ENCODE data around the gene CDKN1C. TPM values are rescaled to one million over a fixed set of nuclear protein-coding genes. Genes with fewer than 3 reads are reported as not detected.

CDKN1C gene
- polyA plus RNA-seq, 1 donor from 2014 or later, result 36.7 TPM

GRCh38 chr11:2910401-2910955, 24.9 kb upstream of the CDKN1C start:
- no peak overlapping the region for H3K4me3 ChIP-seq (ENCODE audit: low read length)
- no peaks in the 10 kb centered on the region for H3K36me3 ChIP-seq (ENCODE audit: insufficient read depth, low read length)
- H3K79me2 ChIP-seq (replicated peaks; ENCODE audit: insufficient read depth, low read length), result no peaks in the 10 kb centered on the region
- H3K9me2 ChIP-seq (ENCODE audit: insufficient read depth, low read length), result no peaks in the 10 kb centered on the region
- H2AFZ ChIP-seq (ENCODE audit: low read depth, low read length), result no peak overlapping the region
- no peak overlapping the region for H3K27ac ChIP-seq (ENCODE audit: low read length)
- H3K9me3 ChIP-seq (ENCODE audit: low read length), result no peaks in the 10 kb centered on the region
- H3F3A ChIP-seq (ENCODE audit: insufficient read depth, low read length, poor library complexity, severe bottlenecking), result no peaks in the 10 kb centered on the region
- H3K27me3 ChIP-seq (ENCODE audit: insufficient read depth, low read depth, low read length), result no peaks in the 10 kb centered on the region
- no peaks in the 10 kb centered on the region for H4K20me1 ChIP-seq (ENCODE audit: insufficient read depth)
- no peak overlapping the region for H3K4me2 ChIP-seq (ENCODE audit: low read length)
- no peak for TF ChIP-seq EZH2 (IDR thresholded peaks at IDR 0.05; ENCODE audit: borderline replicate concordance, insufficient read depth, low read length, poor library complexity, severe bottlenecking)
- TF ChIP-seq, protein P1, sequence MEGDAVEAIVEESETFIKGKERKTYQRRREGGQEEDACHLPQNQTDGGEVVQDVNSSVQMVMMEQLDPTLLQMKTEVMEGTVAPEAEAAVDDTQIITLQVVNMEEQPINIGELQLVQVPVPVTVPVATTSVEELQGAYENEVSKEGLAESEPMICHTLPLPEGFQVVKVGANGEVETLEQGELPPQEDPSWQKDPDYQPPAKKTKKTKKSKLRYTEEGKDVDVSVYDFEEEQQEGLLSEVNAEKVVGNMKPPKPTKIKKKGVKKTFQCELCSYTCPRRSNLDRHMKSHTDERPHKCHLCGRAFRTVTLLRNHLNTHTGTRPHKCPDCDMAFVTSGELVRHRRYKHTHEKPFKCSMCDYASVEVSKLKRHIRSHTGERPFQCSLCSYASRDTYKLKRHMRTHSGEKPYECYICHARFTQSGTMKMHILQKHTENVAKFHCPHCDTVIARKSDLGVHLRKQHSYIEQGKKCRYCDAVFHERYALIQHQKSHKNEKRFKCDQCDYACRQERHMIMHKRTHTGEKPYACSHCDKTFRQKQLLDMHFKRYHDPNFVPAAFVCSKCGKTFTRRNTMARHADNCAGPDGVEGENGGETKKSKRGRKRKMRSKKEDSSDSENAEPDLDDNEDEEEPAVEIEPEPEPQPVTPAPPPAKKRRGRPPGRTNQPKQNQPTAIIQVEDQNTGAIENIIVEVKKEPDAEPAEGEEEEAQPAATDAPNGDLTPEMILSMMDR (IDR thresholded peaks at IDR 0.05; ENCODE audit: poor library complexity, severe bottlenecking), result no peak
- no peak for TF ChIP-seq REST (IDR thresholded peaks at IDR 0.05; ENCODE audit: borderline replicate concordance)
- no peak for TF ChIP-seq MXI1 (conservative IDR thresholded peaks at IDR 0.05; ENCODE audit: poor library complexity, severe bottlenecking)
- no peak for TF ChIP-seq RAD21 (conservative IDR thresholded peaks at IDR 0.05)
- TF ChIP-seq SMC3 (conservative IDR thresholded peaks at IDR 0.05; ENCODE audit: poor library complexity), result no peak
- TF ChIP-seq TAF1 (IDR thresholded peaks at IDR 0.05; ENCODE audit: low read depth), result no peak
- no peak for TF ChIP-seq EP300 (conservative IDR thresholded peaks at IDR 0.05; ENCODE audit: poor library complexity, severe bottlenecking)
- no peak for TF ChIP-seq POLR2AphosphoS5 (IDR thresholded peaks at IDR 0.05)
- no peak overlapping the region for H3K9ac ChIP-seq (ENCODE audit: low read length)

DNA sequence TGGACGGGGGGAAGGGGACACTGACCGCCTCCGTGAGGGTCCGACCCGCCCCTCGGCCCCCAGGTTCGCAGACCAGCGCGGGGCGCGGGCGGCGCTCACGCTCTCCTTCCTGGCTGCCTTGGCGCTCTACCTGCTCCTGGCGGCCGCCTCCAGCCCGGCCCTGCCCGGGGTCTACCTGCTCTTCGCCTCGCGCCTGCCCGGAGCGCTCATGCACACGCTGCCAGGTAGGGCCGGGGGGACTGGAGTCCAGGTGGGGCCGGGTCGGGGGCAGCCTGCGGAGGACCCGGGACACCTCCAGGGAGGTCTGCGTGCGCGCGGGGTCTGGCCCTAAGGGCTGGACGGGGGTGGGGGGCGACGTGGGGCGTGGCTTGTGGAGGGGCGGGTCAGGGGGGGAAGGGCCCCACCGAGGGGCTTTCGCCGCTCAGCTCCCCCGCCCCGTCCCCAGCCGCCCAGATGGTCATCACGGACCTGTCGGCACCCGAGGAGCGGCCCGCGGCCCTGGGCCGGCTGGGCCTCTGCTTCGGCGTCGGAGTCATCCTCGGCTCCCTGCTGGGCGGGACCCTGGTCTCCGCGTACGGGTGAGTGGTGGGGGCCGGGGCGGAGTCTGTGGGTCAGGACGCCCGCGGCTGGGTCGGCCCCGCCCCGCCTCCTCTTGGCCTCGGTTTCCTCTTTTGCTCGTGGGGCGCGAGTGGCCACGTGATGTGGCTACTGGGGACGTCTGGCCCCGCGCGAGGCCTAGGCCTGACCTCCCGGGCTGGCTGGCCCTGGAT, 23.7 kb upstream of the CDKN1C start:
- Histone ChIP-seq H3K9me3 (ENCODE audit: low read length) (no peaks in the 10 kb centered on the region), H3K27me3 (ENCODE audit: insufficient read depth, low read depth, low read length) (no peaks in the 10 kb centered on the region), H3K36me3 (ENCODE audit: insufficient read depth, low read length) (no peaks in the 10 kb centered on the region), H3K79me2 (replicated peaks; ENCODE audit: insufficient read depth, low read length) (no peaks in the 10 kb centered on the region), H3K9me2 (ENCODE audit: insufficient read depth, low read length) (no peaks in the 10 kb centered on the region), H4K20me1 (ENCODE audit: insufficient read depth) (no peaks in the 10 kb centered on the region), H3K27ac (ENCODE audit: low read length) (no peak overlapping the region), H3K9ac (ENCODE audit: low read length) (no peak overlapping the region), H3K4me2 (ENCODE audit: low read length) (no peak overlapping the region), H2AFZ (ENCODE audit: low read depth, low read length) (no peak overlapping the region), H3K4me3 (ENCODE audit: low read length) (no peak overlapping the region), H3F3A (ENCODE audit: insufficient read depth, low read length, poor library complexity, severe bottlenecking) (no peaks in the 10 kb centered on the region)
- TF ChIP-seq, protein P1 (IDR thresholded peaks at IDR 0.05; ENCODE audit: poor library complexity, severe bottlenecking), result no peak
- TF ChIP-seq TAF1 (IDR thresholded peaks at IDR 0.05; ENCODE audit: low read depth), result no peak
- TF ChIP-seq EZH2 (IDR thresholded peaks at IDR 0.05; ENCODE audit: borderline replicate concordance, insufficient read depth, low read length, poor library complexity, severe bottlenecking), result no peak
- TF ChIP-seq EP300 (conservative IDR thresholded peaks at IDR 0.05; ENCODE audit: poor library complexity, severe bottlenecking), result no peak
- TF ChIP-seq REST (IDR thresholded peaks at IDR 0.05; ENCODE audit: borderline replicate concordance), result no peak
- no peak for TF ChIP-seq POLR2AphosphoS5 (IDR thresholded peaks at IDR 0.05)
- no peak for TF ChIP-seq SMC3 (conservative IDR thresholded peaks at IDR 0.05; ENCODE audit: poor library complexity)
- no peak for TF ChIP-seq MXI1 (conservative IDR thresholded peaks at IDR 0.05; ENCODE audit: poor library complexity, severe bottlenecking)
- no peak for TF ChIP-seq RAD21 (conservative IDR thresholded peaks at IDR 0.05)

Measured in neural cell (in vitro differentiated cells).